Parathyroid adenoma (tissue), 2 donors: ENCODE results near the gene DCAF17.

Source experiments
- H2AFZ ChIP-seq: fragments of 300-600 bp; sonication (generic); one replicate; pipeline ENCODE4 v1.7.0; 2017; ENCODE audit warnings: antibody characterized with exemption, mild to moderate bottlenecking
- H3K27ac ChIP-seq: fragments of 300-600 bp; sonication (generic); one replicate; pipeline ENCODE4 v1.7.0; 2017
- H3K27me3 ChIP-seq: fragments of 300-600 bp; sonication (generic); one replicate; pipeline ENCODE4 v1.7.0; 2017; ENCODE audit warnings: low read length; ENCODE audit not compliant: control insufficient read depth, insufficient read depth
- H3K36me3 ChIP-seq: fragments of 300-600 bp; sonication (generic); one replicate; pipeline ENCODE4 v1.7.0; 2017; ENCODE audit warnings: low read length; ENCODE audit not compliant: control insufficient read depth, insufficient read depth
- H3K4me1 ChIP-seq: fragments of 300-600 bp; sonication (generic); one replicate; pipeline ENCODE4 v1.7.0; 2017; ENCODE audit warnings: control low read depth
- H3K4me2 ChIP-seq: fragments of 300-600 bp; sonication (generic); one replicate; pipeline ENCODE4 v1.7.0; 2017; ENCODE audit warnings: low read length
- H3K4me3 ChIP-seq: fragments of 300-600 bp; sonication (generic); one replicate; pipeline ENCODE4 v1.7.0; 2017; ENCODE audit warnings: low read depth, low read length
- H3K79me2 ChIP-seq: fragments of 300-600 bp; sonication (generic); one replicate; pipeline ENCODE4 v1.7.0; 2017; ENCODE audit warnings: control low read depth
- H3K9ac ChIP-seq: fragments of 300-600 bp; sonication (generic); one replicate; pipeline ENCODE4 v1.7.0; 2017; ENCODE audit warnings: mild to moderate bottlenecking
- H3K9me3 ChIP-seq: fragments of 300-600 bp; sonication (generic); one replicate; pipeline ENCODE4 v1.7.0; 2017; ENCODE audit warnings: low read length; ENCODE audit not compliant: control insufficient read depth
- CTCF ChIP-seq: fragments of 300-600 bp; sonication (generic); IDR thresholded peaks from one replicate; pipeline ENCODE4 v1.7.0; 2017; ENCODE audit warnings: antibody characterized with exemption, mild to moderate bottlenecking
- donor health status: primary hyperparathyroidism.

Gene DCAF17

GRCh38 chr2:171516793-171517192 lies 82.8 kb downstream of the DCAF17 start:
- no peak for TF ChIP-seq CTCF
- H3K4me3 ChIP-seq, result no peak overlapping the region

GRCh38 chr2:171520471-171520870 lies 86.4 kb downstream of the DCAF17 start:
- Histone ChIP-seq H3K27ac (no peak overlapping the region), H2AFZ (no peak overlapping the region), H3K4me1 (no peaks in the 10 kb centered on the region), H3K4me2 (no peak overlapping the region), H3K27me3 (no peaks in the 10 kb centered on the region), H3K9me3 (no peaks in the 10 kb centered on the region), H3K36me3 (no peaks in the 10 kb centered on the region), H3K4me3 (no peak overlapping the region), H3K9ac (no peak overlapping the region), H3K79me2 (no peaks in the 10 kb centered on the region)
- no peak for TF ChIP-seq CTCF

More at GRCh38 chr2:171516793-171517192, 82.8 kb downstream of the DCAF17 start:
- H3K9me3 ChIP-seq, result no peaks in the 10 kb centered on the region
- H3K27ac ChIP-seq, result no peak overlapping the region
- no peak overlapping the region for H2AFZ ChIP-seq
- H3K27me3 ChIP-seq, result no peaks in the 10 kb centered on the region
- H3K9ac ChIP-seq, result no peak overlapping the region
- no peaks in the 10 kb centered on the region for H3K36me3 ChIP-seq
- H3K4me2 ChIP-seq, result no peak overlapping the region
- H3K4me1 ChIP-seq, result no peaks in the 10 kb centered on the region
- no peaks in the 10 kb centered on the region for H3K79me2 ChIP-seq

GRCh38 chr2:171521361-171522051 lies 87.5 kb downstream of the DCAF17 start:
- Histone ChIP-seq H3K27ac (peak overlapping the region; percentile 5), H3K4me2 (peak overlapping the region; percentile 93), H3K79me2 (no peaks in the 10 kb centered on the region), H3K27me3 (no peaks in the 10 kb centered on the region), H3K9me3 (no peaks in the 10 kb centered on the region), H3K9ac (peak overlapping the region; percentile 29), H2AFZ (peak overlapping the region; percentile 98), H3K4me1 (no peaks in the 10 kb centered on the region), H3K36me3 (no peaks in the 10 kb centered on the region), H3K4me3 (peak overlapping the region; percentile 66)
- no peak for TF ChIP-seq CTCF

- Histone ChIP-seq H2AFZ (peak within 1 kb of the TSS; percentile 98), H3K4me1 (no peaks in the 10 kb centered on the region)
Measured at GRCh38 chr2:171522052-171522787, 88.2 kb downstream of the DCAF17 start, which contains the start of gene CYBRD1. TSS of gene CYBRD1 (plus strand) at chr2:171522474. CDS start at chr2:171522546, 72 bp downstream.

More at GRCh38 chr2:171522052-171522787, 88.2 kb downstream of the DCAF17 start, which contains the start of gene CYBRD1:
- no peaks in the 10 kb centered on the region for H3K9me3 ChIP-seq
- peak within 1 kb of the TSS; percentile 93 for H3K4me2 ChIP-seq
- no peaks in the 10 kb centered on the region for H3K27me3 ChIP-seq
- peak within 1 kb of the TSS; percentile 59 for H3K9ac ChIP-seq
- peak within 1 kb of the TSS; percentile 66 for H3K4me3 ChIP-seq
- TF ChIP-seq CTCF, result no peak
- H3K36me3 ChIP-seq, result no peaks in the 10 kb centered on the region
- H3K27ac ChIP-seq, result peak within 1 kb of the TSS; percentile 63
- no peaks in the 10 kb centered on the region for H3K79me2 ChIP-seq
